GM19324 (cell line): Measurements from ENCODE around the gene CDH19.

ENCODE experiments used
- ATAC-seq: cut with Tn5 transposase; IDR thresholded peaks from one replicate; pipeline ENCODE4 v1.9.1; 2021; ENCODE audit warnings: mild to moderate bottlenecking, moderate library complexity; ENCODE audit not compliant: unreplicated experiment, low FRiP score

Gene CDH19, protein sequence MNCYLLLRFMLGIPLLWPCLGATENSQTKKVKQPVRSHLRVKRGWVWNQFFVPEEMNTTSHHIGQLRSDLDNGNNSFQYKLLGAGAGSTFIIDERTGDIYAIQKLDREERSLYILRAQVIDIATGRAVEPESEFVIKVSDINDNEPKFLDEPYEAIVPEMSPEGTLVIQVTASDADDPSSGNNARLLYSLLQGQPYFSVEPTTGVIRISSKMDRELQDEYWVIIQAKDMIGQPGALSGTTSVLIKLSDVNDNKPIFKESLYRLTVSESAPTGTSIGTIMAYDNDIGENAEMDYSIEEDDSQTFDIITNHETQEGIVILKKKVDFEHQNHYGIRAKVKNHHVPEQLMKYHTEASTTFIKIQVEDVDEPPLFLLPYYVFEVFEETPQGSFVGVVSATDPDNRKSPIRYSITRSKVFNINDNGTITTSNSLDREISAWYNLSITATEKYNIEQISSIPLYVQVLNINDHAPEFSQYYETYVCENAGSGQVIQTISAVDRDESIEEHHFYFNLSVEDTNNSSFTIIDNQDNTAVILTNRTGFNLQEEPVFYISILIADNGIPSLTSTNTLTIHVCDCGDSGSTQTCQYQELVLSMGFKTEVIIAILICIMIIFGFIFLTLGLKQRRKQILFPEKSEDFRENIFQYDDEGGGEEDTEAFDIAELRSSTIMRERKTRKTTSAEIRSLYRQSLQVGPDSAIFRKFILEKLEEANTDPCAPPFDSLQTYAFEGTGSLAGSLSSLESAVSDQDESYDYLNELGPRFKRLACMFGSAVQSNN

DNA sequence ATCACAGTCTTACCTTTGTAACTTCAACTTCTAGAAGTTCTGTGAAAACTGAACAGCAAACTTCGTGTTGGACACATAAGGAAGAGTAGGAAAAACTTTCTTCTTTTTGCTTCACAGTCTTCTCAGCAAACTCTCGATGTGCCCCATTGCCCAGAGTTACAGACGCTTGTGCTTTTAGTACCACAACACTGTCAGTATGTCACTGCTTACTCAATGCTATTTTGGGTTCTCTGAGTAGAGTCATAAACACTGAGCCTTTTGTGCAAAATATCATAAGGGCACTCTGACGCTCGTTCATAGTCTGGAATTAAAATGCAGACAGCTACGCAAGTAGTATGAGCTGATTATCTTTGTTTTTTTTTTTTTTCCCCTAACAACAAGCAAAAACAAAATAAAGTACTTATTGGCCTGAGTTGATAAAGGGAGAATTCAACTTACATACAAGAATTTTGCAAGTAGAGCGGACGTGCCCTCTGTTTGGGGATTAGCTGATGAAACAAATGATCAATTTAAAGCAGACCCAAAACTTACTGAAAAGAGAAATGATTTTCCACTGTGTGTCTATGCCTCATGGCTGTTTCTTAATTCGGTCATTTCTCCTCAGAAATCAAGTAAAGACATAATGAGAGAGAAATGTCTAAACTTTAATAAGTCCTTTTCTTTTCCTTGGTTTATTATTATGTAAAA is at the start of gene CDH19:
CDH19 (minus strand) TSS at position 150 of the 687 bp plus-strand sequence. CDS start 31,886 bp downstream, outside the sequence.
- no peak for ATAC-seq

DNA sequence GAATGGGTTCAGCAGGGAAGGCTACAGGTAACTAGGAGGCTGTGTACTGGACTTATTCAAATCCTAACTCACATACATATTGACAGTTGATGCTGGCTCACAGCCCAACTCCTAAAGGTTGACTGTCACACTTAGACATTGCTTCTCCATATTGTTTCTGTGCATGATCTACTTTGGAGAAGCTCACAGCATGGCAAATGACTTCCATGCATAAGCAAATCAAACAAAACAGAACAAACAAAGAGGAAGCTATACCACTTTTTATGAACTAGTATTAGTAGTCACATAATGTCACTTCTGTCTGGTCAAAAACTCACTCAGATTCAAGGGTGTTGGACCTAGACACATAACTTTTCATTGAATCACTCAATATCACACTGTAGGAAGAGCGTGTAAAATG is 43.8 kb upstream of the CDH19 start:
- no peak for ATAC-seq

DNA sequence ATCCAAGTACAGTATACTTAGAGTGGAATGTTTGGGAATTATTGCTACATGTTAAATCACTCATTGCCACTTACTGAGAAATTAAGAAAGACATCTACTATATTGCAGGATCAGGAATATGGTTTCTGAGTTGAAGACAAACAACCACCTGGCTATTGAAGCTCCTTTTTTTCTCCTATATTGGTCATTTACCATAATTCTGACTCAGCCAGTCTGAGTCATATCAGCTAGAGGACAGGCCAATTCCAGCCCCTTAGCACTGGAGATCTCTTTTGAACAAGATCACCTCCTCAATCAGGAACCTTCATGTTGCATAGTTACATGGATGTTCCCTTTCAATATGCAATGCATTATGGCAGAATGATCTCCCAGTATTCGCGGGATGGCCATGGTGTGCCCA is 42.7 kb upstream of the CDH19 start:
- ATAC-seq: no peak

DNA sequence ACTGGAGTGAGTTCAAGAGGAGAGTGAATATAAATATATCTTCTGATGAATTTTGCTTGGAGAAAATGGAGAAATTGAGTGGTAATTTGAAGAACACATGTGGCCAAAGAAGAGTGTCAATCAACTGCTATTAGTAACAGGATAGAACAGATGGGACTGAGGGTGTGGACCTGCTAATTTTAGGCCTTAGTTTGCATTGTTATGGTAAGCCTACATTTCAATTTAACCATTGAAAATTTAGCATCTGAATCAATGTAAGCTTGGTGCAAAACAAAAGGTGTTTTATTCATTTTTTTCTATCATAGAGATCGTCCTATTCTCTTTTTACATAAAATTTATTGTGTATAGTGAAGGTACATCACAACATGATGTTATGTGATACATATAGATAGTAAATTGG is 42.1 kb upstream of the CDH19 start:
- no peak for ATAC-seq

DNA sequence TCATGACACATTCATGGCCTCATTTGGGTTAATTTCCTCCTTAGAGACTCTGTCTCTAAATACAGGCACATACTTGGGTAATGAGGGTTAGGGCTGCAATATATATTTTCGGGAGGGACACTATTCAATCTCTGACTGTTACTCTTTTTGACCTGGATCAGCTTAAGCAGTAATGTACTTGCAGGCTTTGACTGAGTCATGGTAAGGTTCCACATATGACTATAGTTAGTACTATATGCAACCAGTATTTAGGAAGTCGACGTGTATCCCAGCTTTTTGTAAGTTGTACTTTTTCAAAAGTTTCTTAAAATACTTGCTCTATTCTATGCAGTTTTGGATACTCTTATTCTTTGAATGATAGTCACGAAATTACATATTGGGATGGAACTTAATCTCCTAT is 37.2 kb upstream of the CDH19 start:
- ATAC-seq: no peak

DNA sequence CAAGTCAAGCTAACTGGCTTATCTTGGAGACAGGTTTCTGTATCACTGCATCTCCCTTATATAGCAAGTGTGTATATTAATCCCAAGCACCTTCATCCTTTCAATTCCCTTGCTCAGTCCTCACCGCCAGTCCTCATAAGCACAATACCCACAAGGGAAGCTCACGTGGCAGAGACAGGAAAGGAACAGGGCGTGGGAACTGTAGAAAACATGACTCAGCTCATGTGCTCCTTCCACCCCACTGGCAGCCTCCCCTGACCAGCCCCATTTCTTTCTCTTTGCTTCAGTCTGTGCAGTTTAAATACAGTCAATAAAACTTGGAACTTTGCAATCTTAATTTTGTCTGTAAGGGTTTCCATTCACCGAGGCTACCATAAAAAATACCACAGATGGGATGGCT is 36.5 kb upstream of the CDH19 start:
- no peak for ATAC-seq

DNA sequence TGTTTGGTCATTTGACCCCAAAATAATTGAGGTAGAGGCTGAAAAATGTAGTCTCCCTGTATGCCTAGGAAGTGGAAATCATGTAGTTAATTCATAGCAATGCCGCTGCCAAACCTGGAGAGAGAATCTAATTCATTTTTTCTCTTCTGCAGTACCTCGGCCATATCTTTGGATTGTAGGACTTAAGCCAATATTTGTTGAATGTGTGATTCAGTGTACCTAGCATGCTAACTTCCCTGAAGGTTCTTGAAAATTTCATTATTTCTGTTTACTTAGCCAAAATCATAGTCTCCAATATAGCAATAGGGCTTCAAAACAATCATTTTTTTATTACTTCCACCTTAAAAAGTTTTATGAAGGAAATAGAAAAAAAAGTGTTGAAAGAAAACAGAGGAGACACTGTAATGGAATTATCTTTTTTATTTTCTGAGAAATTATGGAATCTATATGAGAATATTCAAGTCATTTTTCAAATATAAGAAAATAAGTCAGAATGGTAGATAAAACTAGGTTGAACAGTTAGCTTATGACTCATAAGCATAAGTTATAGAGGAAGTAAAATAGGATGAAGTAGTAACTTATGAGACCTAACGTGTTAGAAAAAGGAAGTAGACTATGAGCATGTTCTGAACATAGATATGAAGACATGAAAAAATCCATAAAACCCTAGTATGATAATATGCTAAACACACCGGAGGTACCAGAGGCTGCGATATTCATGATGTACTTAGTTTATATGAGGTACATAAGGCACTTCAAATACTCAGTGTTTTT is 35.2 kb upstream of the CDH19 start:
- no peak for ATAC-seq

DNA sequence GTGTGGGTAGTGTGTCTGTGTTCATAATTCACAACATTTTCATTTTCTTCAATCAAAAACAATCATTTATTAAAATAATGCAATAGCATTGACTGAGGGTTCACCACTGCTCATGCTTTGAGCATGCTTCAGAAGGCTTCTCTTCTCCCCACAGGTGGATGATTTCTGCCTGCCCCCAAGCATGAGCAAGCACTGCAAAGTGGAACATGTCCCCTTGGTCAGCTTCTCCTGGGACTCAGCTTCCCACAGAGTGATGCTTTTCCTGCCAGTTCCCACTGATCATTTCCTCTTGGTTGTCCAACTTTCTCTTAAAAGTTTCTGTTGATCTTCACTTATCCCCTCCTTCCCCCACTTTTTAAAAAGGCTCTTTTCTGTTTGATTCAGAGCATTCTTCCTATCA is 31.5 kb upstream of the CDH19 start:
- no peak for ATAC-seq

DNA sequence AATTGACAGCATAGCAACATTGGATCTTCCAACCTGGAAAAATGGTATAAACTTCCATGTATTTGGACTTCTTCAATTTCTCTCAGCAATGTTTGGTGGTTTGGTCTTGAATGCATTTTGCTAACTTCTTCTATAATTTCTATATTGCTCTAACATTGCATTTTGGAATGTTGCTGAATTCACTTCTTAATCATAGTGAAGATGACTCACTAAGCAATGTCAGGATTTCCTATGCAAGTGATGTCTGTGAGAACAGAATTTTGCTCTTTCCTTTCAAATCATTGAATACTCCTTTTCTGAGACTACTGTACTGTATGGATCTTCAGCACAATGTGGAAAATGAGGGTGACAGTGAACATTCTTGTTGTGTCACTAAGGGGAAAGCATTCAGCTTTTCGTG is 28.9 kb upstream of the CDH19 start:
- no peak for ATAC-seq

DNA sequence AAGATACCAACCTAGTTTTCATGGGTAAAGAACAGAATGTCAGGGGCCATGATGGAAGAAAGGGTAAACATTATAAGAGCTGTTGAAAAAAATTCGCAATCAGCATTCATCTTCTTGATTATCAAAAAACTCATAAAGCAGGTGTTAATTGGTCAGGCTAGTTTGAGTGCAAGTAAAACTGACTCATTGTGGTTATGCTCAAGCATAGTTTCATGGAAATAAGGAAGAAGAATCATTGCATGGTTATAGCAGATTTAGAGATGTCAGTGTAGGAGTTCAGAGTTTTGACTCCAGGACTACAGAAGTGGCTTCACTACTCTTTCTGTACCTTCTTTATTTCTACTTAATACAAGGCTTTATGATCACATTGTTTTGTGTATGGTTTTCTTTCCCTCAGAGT is 26.9 kb upstream of the CDH19 start:
- no peak for ATAC-seq

DNA sequence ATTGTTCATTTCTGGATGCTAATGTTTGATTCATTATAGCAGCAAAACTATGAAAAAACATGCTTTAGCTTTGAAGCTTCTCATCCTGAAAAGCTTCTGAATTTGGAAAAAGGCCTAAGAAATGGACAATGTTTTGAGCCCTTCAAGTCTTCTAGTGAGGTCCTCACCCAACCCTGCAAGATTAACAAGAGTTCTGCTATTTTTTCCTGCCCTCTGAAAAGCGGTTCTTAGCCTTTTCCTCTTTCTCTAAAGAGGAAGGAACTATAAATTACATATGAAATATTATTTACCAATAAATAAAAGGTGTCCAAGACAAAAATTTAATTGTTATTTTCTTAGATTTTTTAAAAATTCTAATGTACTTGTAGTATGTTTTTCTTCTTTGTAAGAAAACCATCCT is 19.9 kb upstream of the CDH19 start:
- ATAC-seq: no peak

DNA sequence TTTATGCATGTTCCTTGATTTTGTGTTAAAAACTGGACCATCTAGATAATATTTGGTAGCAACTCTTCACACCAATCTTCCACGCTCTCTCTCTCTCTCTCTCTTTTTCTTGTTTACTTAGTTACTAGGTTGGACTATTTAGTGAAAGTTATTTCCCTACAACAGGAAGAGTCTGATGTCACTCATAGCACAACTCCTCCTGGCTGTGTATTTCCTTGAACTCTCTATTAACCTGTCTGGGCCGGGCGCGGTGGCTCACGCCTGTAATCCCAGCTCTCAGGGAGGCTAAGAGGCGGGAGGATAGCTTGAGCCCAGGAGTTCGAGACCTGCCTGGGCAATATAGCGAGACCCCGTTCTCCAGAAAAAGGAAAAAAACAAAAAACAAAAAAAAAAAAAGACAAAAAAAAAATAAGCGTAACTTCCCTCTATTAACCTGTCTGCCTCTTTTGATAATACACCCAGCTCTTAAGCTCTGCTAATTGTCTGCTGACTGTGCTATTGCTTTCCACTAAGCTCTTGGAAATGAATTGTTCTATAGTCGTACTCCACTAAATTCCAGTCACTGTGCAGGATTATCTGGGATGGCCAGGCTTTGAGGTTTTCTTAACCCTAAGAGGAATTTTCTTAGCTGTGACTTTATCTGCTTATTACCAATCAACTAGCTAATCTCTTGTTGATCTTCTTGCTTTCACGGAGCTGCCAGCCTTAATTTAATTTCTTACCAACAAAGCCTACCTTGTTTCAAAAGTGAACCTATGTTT is 18.1 kb upstream of the CDH19 start:
- no peak for ATAC-seq

DNA sequence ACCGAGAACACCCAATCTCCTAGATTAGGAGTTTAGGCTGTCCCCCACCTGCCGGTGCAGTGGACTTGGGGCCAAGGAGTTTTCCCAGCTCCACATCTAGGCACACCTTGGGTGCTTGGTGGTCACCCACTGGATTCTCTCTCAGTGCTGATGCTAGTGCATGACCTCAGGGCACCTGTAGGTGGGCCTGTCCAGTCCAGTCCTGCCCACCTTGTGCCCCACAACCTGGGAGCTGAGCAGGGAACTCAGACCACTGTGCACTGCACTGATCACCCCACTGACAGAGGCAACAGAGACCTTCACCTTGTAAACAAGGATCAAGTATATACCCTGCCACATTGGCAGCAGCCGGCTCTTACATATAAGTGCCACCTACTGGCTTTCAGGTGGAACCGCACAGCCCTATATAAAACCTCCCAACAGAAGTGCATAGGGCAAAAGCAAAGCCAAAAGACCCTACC is 12.7 kb upstream of the CDH19 start:
- no peak for ATAC-seq

DNA sequence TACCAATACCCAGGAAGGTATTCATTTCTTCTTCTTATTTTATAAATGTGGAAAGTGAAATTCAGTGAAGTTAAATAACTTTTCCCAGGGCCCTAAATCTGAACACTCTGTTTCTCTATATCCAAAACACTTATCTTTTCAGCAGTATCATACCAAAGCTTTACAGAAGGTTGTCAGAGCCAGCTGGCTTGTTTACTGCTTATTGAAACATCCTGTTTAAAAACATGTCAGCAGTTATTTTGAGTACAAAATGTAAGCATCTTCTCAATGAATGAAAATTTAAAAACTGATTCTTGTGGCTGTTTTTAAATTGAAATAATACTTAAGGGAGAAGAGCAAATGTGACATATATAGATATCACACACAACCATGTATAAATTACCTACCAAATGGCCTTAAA is 11.3 kb upstream of the CDH19 start:
- no peak for ATAC-seq

DNA sequence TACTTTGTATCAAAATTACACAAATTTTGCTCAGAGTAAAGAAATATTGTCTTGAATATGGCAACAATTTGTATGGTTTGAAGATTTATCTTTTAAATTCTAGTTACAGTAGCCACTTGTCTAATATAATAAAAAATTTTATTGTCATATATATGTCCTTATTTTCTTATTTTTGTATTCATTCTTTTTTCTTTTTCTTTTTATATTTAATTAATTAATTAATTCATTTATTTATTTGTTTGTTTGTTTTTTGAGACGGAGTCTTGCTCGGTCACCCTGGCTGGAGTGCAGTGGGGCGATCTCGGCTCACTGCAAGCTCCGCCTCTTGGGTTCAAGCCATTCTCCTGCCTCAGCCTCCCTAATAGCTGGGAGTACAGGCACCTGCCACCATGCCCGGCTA is 3.7 kb upstream of the CDH19 start:
- no peak for ATAC-seq

DNA sequence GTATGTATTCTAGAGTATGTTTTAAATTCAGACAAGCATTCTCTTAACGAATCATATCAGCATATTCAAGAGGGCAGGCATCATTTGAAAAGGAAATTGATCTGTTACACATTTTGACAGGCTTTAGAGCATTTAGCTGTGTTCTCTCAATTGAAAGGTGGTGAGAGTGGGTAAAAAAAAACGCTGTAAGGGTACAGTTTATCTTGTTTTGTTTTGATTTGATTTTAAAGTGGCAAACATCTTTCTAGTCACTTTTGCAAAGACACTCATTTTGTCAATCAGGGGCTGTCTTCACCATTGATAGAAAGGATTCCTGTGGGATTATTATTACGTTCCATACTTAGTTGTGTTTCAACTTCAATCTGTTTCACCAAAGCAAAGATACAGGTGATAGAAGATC is 2.2 kb downstream of the CDH19 start:
- no peak for ATAC-seq

DNA sequence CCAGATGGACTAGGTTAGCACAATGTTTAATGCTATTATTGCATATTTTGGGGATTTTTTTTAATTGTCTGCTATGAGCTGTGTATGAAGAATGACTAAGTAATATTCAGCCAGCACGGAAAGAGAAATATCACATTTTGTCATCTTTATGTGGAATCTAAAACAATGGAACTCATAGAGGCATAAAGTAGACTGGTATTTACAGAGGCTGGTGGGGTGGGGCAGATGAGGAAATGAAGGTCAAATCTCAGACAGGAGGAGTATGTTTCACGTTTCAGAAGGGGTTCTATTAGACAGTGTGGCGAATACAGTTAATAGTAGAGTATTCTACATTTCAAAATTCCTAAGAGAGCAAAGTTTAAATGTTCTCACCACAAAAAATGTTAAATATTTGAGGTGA is 4.7 kb downstream of the CDH19 start:
- no peak for ATAC-seq

DNA sequence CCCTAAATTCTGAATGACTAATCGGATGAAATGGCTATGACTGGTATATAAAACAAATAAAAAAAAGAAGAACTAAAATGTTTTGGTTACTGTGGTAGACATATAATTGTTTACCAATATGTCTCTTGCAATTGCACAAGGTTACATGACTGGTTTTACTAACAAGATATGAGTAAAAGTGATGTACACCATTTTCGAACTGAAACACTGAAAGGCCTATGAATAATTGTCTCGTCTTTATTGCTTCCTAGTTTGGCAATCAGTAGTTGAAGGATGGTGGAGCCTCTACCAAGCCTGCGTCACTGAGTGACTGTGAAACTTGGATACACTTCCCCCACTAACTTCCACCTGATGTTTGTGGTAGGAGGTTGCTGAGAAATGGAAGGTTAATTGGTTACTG is 16.5 kb downstream of the CDH19 start:
- ATAC-seq: no peak

DNA sequence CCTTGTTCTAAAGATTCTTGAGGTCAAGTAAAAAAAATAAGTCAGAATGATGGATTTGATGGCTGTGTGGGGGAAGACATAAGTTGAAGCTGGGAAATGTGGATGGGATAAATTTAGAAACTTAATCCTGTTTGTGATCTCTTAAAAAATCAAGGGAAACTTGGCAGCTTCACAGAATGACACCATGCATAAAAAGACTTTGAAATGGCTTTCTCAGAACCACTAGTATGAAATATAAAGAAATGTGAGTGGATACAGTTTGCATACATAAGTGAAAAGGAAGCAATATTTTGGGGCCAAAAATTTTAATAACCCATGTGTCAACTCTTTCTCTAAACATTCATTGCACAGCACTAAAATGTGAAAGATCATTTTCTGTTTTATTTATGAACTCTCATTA is 21.7 kb downstream of the CDH19 start:
- ATAC-seq: no peak

DNA sequence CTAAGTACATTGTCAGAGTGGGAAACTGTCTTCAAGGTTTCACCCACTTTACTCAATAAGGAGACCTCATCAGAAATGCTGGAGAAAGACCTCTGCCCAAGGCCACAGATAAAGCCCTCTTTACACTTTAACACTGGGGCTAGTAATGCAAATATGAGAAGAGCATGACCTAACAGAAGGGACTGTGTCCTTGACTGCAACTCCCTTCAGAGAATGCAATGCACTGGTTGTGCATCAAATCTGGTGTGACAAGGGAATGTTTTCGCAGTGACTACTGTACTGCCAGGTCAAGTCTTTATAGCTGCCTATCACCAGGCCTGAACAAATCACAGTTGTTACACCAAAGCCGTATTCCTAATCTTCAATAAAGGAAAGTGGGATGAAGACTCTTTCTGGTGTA is 28.6 kb downstream of the CDH19 start:
- ATAC-seq: no peak
